ENCODE measurements around the gene IGF1R.

- TF ChIP-seq, protein P1, sequence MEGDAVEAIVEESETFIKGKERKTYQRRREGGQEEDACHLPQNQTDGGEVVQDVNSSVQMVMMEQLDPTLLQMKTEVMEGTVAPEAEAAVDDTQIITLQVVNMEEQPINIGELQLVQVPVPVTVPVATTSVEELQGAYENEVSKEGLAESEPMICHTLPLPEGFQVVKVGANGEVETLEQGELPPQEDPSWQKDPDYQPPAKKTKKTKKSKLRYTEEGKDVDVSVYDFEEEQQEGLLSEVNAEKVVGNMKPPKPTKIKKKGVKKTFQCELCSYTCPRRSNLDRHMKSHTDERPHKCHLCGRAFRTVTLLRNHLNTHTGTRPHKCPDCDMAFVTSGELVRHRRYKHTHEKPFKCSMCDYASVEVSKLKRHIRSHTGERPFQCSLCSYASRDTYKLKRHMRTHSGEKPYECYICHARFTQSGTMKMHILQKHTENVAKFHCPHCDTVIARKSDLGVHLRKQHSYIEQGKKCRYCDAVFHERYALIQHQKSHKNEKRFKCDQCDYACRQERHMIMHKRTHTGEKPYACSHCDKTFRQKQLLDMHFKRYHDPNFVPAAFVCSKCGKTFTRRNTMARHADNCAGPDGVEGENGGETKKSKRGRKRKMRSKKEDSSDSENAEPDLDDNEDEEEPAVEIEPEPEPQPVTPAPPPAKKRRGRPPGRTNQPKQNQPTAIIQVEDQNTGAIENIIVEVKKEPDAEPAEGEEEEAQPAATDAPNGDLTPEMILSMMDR (IDR thresholded peaks at IDR 0.05; ENCODE audit: borderline replicate concordance, extremely low read depth, low read length, poor library complexity, severe bottlenecking), result no peak
- no peak for TF ChIP-seq EZH2 (IDR thresholded peaks at IDR 0.05; ENCODE audit: borderline replicate concordance, low read depth, low read length, severe bottlenecking)
Measured at GRCh38 chr15:98689431-98689861, 41.1 kb downstream of the IGF1R start.

All from DND-41 (cell line).